SH-SY5Y (cell line): ENCODE results near the gene SLC5A4.

Experiments used
- GATA2 ChIP-seq: IDR thresholded peaks from 2 replicates; pipeline ENCODE4 v1.6.1; 2011; ENCODE audit warnings: mild to moderate bottlenecking, low read depth, low read length
- GATA3 ChIP-seq: IDR thresholded peaks from 2 replicates; pipeline ENCODE4 v1.6.1; 2011; ENCODE audit warnings: low read depth, mild to moderate bottlenecking, low read length, moderate library complexity

DNA sequence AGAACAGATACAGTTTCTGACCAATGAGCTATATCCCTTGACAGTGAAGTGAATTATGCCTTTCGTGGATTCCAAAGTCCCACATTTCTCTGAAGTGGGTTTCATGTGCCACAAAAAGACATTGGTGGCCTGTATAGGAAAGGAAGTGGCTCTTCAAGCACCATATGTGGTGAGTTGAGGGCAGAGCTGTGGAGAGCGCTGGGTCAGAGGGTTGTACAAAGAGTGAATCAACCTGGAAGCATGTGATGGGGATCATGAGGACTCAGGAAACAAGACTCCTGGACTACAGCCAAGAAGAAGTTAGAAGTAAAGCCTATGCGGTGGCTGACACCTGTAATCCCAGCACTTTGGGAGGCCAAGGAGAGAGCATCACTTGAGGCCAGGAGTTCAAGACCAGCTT is 579 bp upstream of the SLC5A4 start:
- TF ChIP-seq GATA3 = no peak
- TF ChIP-seq GATA2 = no peak
